Measurements from ENCODE around the gene SLC4A1.

SLC4A1 gene

DNA sequence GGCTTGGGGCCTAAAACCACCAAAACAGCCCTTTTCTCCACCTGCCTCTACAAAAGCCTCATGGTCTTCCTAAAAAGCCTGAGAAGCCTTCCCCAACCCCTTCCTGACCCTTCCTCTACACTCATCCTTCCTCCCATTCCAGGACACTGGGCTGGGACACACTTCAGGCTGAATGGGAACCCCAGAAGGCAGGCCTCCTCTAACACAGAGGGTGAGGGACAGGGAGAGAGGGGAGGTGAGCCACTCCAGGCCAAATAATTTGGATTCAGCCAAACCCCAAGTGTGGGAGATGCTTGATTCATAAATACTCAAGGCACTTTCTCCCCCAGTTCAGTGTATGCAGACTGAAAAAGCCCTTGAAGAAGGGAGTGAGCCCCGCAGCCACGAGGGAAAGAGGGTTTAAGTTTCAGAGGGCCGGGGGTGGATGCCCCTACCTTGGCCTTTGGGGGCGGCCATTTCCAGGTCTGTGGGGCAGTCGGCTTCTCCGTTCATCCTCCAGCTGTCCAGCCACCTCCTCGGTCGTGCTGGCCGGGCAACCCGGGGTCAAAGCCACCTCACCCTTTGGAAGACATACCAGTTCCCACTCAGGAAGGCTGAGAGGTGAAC, 50.1 kb downstream of the SLC4A1 start:
- H3K4me3 ChIP-seq (ENCODE audit: low read depth, low read length): peak overlapping the region; percentile 68
- TF ChIP-seq, protein P1, sequence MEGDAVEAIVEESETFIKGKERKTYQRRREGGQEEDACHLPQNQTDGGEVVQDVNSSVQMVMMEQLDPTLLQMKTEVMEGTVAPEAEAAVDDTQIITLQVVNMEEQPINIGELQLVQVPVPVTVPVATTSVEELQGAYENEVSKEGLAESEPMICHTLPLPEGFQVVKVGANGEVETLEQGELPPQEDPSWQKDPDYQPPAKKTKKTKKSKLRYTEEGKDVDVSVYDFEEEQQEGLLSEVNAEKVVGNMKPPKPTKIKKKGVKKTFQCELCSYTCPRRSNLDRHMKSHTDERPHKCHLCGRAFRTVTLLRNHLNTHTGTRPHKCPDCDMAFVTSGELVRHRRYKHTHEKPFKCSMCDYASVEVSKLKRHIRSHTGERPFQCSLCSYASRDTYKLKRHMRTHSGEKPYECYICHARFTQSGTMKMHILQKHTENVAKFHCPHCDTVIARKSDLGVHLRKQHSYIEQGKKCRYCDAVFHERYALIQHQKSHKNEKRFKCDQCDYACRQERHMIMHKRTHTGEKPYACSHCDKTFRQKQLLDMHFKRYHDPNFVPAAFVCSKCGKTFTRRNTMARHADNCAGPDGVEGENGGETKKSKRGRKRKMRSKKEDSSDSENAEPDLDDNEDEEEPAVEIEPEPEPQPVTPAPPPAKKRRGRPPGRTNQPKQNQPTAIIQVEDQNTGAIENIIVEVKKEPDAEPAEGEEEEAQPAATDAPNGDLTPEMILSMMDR (IDR thresholded peaks at IDR 0.05; ENCODE audit: low read depth, low read length, missing control alignments): no peak
- no peak for DNase-seq (ENCODE audit: low read depth)

DNA sequence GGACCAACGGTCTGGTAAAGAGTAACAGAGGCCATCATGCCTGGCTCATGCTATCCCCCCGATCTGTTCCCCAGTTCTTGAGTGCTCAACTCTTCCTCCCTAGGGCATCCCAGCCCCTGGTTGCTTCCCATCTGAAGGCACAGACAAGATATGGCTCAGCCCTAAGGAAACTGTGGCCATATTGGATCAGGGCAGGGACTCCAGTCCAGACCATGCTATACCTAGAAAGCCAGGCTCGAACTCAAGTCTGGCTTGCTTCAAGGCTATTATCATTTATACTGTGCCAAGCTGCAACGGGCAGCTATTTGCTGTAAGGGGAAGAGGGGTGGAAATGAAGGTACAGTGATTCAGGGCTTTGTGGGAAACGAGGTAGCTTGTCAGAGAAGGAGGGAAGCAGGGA, 51.2 kb downstream of the SLC4A1 start:
- H3K4me3 ChIP-seq (ENCODE audit: low read depth, low read length): peak overlapping the region; percentile 68
- no peak for DNase-seq (ENCODE audit: low read depth)
- TF ChIP-seq, protein P1 (IDR thresholded peaks at IDR 0.05; ENCODE audit: low read depth, low read length, missing control alignments): no peak

DNA sequence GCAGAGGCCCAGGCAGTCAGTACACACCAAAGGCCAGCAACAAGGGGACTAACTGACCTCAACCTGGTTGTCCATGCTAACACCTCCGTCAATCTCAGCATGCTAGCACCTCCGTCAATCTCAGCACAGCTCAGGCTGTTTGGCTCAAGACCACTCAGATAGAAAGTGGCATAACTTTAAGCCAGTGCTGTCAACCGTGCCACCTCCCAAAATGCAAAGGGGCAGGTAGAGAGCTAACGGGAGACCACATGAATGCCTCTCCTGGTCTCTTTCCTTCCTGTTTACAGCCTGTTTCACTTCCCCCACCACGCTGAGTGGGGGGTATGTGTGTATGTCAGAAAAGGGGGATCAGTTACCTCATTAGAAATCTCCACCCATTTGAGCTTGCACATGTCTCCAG, 51.8 kb downstream of the SLC4A1 start:
- TF ChIP-seq, protein P1 (IDR thresholded peaks at IDR 0.05; ENCODE audit: low read depth, low read length, missing control alignments): no peak
- peak; percentile 67 for DNase-seq (ENCODE audit: low read depth)
- H3K4me3 ChIP-seq (ENCODE audit: low read depth, low read length): peak overlapping the region; percentile 68

DNA sequence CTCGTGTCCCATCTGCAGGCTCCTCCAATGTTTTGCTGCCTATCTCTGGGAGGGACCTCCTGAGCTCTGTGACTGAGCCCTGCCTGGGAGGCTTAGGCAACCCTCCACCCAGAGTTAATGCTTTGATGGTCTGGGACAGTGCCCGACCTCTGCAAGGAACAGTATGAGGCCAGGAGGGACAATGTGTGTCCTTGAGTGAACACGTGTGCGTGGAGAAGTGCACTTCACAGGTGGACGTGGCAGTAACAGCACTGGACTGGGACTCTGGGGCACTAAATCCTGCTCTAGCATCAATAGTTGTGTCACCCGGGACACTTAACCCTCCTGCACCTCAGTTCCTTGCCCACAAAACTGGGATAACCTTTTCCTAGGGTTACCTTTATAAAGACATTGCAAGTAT, 53.0 kb downstream of the SLC4A1 start:
- no peak for DNase-seq (ENCODE audit: low read depth)
- TF ChIP-seq, protein P1 (IDR thresholded peaks at IDR 0.05; ENCODE audit: low read depth, low read length, missing control alignments): no peak
- H3K4me3 ChIP-seq (ENCODE audit: low read depth, low read length): no peak overlapping the region

DNA sequence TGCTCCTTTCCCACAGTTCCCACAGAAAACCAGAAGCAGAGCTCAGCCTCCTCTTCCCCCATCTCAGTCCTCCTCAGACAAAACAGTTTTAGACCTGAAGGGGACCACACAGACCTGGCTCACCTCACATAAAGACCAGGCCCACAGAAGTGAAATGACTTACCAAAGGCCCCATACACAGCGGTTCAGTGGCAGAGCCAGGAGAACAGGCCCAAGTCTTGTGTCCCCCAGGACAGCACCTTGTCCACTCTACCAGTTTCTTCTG, 53.8 kb downstream of the SLC4A1 start:
- TF ChIP-seq, protein P1 (IDR thresholded peaks at IDR 0.05; ENCODE audit: low read depth, low read length, missing control alignments): no peak
- no peak overlapping the region for H3K4me3 ChIP-seq (ENCODE audit: low read depth, low read length)
- DNase-seq (ENCODE audit: low read depth): no peak

DNA sequence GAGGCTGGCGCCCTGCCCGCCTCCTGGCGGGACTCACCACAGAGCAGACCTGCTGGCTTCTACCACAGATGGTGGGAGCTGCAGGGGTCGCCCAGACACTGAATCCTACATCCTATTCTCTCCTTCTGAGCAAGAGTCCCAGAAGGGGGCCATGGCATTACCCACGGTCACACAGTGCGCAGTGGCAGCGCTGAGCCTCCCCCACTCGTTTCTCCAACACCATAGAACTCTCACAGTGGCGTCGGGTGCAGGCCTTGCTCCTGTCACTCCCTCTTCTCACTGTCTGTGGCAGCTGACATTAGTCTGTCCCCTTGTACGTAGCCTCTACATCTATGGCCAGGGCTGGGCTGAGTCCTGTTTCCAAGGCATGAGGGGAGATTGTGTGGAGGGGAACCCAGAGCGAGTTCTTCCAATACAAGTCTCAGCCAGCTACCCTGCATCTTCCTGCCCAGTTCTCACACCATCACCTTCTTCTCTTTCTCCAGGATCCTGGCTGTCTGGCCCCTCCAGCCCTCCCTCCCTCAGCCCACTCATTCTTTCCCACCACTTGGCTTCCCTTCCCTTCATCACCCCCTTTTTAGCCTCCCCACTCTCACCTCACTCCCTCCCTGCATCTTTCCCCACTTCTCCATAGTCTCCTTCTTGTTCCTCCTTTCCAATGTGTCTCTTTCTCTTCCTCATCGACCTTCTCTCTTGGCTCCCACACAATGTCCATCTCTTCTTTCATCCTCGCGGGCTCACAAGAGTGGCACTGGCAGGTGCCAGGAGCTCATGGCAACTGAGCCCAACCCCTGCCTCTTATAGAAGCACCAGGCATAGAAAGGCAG, 54.3 kb downstream of the SLC4A1 start:
- TF ChIP-seq, protein P1 (IDR thresholded peaks at IDR 0.05; ENCODE audit: low read depth, low read length, missing control alignments): no peak
- H3K4me3 ChIP-seq (ENCODE audit: low read depth, low read length): no peak overlapping the region
- DNase-seq (ENCODE audit: low read depth): no peak

Data from GM12864 (cell line).